ENCODE data around the gene PDHA1.

PDHA1 gene

GRCh38 chrX:19410259-19410658 is 66.5 kb downstream of the PDHA1 start:
- Histone ChIP-seq H3K4me3 (no peak overlapping the region), H3K9me3 (ENCODE audit: low read depth, low read length) (no peaks in the 10 kb centered on the region), H3K27ac (no peak overlapping the region), H3K36me3 (ENCODE audit: insufficient read depth, low read length) (no peaks in the 10 kb centered on the region), H3K9ac (ENCODE audit: insufficient read length) (no peak overlapping the region)
- TF ChIP-seq POLR2AphosphoS5 (IDR thresholded peaks at IDR 0.05; ENCODE audit: borderline replicate concordance, low read depth, low read length), result no peak
- TF ChIP-seq FOXP2 (optimal IDR thresholded peaks at IDR 0.05; ENCODE audit: control extremely low read depth, extremely low read length, insufficient read depth), result no peak
- no peak for TF ChIP-seq EZH2 (IDR thresholded peaks at IDR 0.05)
- no peak for DNase-seq (ENCODE audit: low read depth, low spot score)
